ENCODE data around the gene MYO7A. TPM values are rescaled to one million over a fixed set of nuclear protein-coding genes. Genes with fewer than 3 reads are reported as not detected.
A peak's percentile ranks its signal among the peaks of the same experiment; 100 is the strongest.

MYO7A gene
- total and polyA plus RNA-seq, 2 experiments from 2014 or later: not detected

GRCh38 chr11:77135069-77135468, 7.0 kb downstream of the MYO7A start:
- Histone ChIP-seq H3K79me2 (ENCODE audit: insufficient read depth) (no peaks in the 10 kb centered on the region), H3K9ac (no peak overlapping the region), H4K20me1 (ENCODE audit: insufficient read depth) (no peaks in the 10 kb centered on the region), H2AFZ (no peak overlapping the region), H3K27me3 (replicated peaks; ENCODE audit: insufficient read depth) (no peaks in the 10 kb centered on the region), H3K4me1 (ENCODE audit: insufficient read depth) (peaks cover 5% of the 10 kb centered on the region), H3K4me2 (ENCODE audit: unreplicated experiment) (no peak overlapping the region), H3K27ac (no peak overlapping the region), H3K36me3 (ENCODE audit: low read depth) (no peaks in the 10 kb centered on the region), H3F3A (ENCODE audit: insufficient read depth) (no peaks in the 10 kb centered on the region), H3K9me2 (ENCODE audit: insufficient read depth) (no peaks in the 10 kb centered on the region), H3K4me3 (no peak overlapping the region), H3K9me3 (ENCODE audit: low read depth) (no peaks in the 10 kb centered on the region)
- in situ Hi-C loops (cut with MboI): no loop called here
- TF ChIP-seq EZH2 (IDR thresholded peaks at IDR 0.05; ENCODE audit: insufficient read depth, poor library complexity, severe bottlenecking) (no peak), EZH2phosphoT487 (IDR thresholded peaks at IDR 0.05; ENCODE audit: insufficient read depth, low read depth) (no peak)
- no peak for DNase-seq
- WGBS, 2 experiments (ENCODE audit: low coverage in 1 of 2, low lambda C conversion rate in 2 of 2, missing lambda C conversion rate in 2 of 2): 10 to 13% methylated on average over 2 of the region's 2 CpGs

- H3K27ac ChIP-seq: no peak overlapping the region
- peak; percentile 74 for DNase-seq
- no peak overlapping the region for H3K4me2 ChIP-seq (ENCODE audit: unreplicated experiment)
- H3K9me2 ChIP-seq (ENCODE audit: insufficient read depth): no peaks in the 10 kb centered on the region
- 0 out of 2 replicates have a peak, but pooled peaks cover 3% of the 10 kb centered on the region for H3F3A ChIP-seq (ENCODE audit: insufficient read depth)
- no peak overlapping the region for H2AFZ ChIP-seq
- H3K4me1 ChIP-seq (ENCODE audit: insufficient read depth): peaks cover 7% of the 10 kb centered on the region
- H4K20me1 ChIP-seq (ENCODE audit: insufficient read depth): no peaks in the 10 kb centered on the region
- H3K79me2 ChIP-seq (ENCODE audit: insufficient read depth): no peaks in the 10 kb centered on the region
- TF ChIP-seq EZH2 (IDR thresholded peaks at IDR 0.05; ENCODE audit: insufficient read depth, poor library complexity, severe bottlenecking) (no peak), EZH2phosphoT487 (IDR thresholded peaks at IDR 0.05; ENCODE audit: insufficient read depth, low read depth) (no peak)
- no peaks in the 10 kb centered on the region for H3K27me3 ChIP-seq (replicated peaks; ENCODE audit: insufficient read depth)
- WGBS, 2 experiments (ENCODE audit: low coverage in 1 of 2, low lambda C conversion rate in 2 of 2, missing lambda C conversion rate in 2 of 2): 38 to 42% methylated on average over 8 of the region's 8 CpGs
- H3K4me3 ChIP-seq: no peak overlapping the region
- H3K9ac ChIP-seq: no peak overlapping the region
- H3K9me3 ChIP-seq (ENCODE audit: low read depth): no peaks in the 10 kb centered on the region
- no peaks in the 10 kb centered on the region for H3K36me3 ChIP-seq (ENCODE audit: low read depth)
- in situ Hi-C loops (cut with MboI): no loop called here
These were observed 8.0 kb downstream of the MYO7A start for GRCh38 chr11:77136074-77136473.

- H2AFZ ChIP-seq: no peak overlapping the region
- no peak overlapping the region for H3K27ac ChIP-seq
- no peak overlapping the region for H3K9ac ChIP-seq
- H3K27me3 ChIP-seq (replicated peaks; ENCODE audit: insufficient read depth): no peaks in the 10 kb centered on the region
- no peaks in the 10 kb centered on the region for H3K36me3 ChIP-seq (ENCODE audit: low read depth)
- DNase-seq: no peak
- no peaks in the 10 kb centered on the region for H3K9me2 ChIP-seq (ENCODE audit: insufficient read depth)
- WGBS, 2 experiments (ENCODE audit: low coverage in 1 of 2, low lambda C conversion rate in 2 of 2, missing lambda C conversion rate in 2 of 2): 77 to 79% methylated on average over 11 to 12 of the region's 12 CpGs
- no peak overlapping the region for H3K4me2 ChIP-seq (ENCODE audit: unreplicated experiment)
- peaks cover 7% of the 10 kb centered on the region for H3K4me1 ChIP-seq (ENCODE audit: insufficient read depth)
- in situ Hi-C loops (cut with MboI): no loop called here
- H4K20me1 ChIP-seq (ENCODE audit: insufficient read depth): no peaks in the 10 kb centered on the region
- TF ChIP-seq EZH2phosphoT487 (IDR thresholded peaks at IDR 0.05; ENCODE audit: insufficient read depth, low read depth): no peak
- TF ChIP-seq EZH2 (IDR thresholded peaks at IDR 0.05; ENCODE audit: insufficient read depth, poor library complexity, severe bottlenecking): no peak
- H3K4me3 ChIP-seq: no peak overlapping the region
- H3F3A ChIP-seq (ENCODE audit: insufficient read depth): 0 out of 2 replicates have a peak, but pooled peaks cover 5% of the 10 kb centered on the region
- H3K9me3 ChIP-seq (ENCODE audit: low read depth): no peaks in the 10 kb centered on the region
- no peaks in the 10 kb centered on the region for H3K79me2 ChIP-seq (ENCODE audit: insufficient read depth)
These were observed 8.9 kb downstream of the MYO7A start for GRCh38 chr11:77136784-77137420.

- 78 to 82% methylated on average over 10 to 11 of the region's 11 CpGs for WGBS, 2 experiments (ENCODE audit: low coverage in 1 of 2, low lambda C conversion rate in 2 of 2, missing lambda C conversion rate in 2 of 2)
- Histone ChIP-seq H3K27me3 (replicated peaks; ENCODE audit: insufficient read depth) (no peaks in the 10 kb centered on the region), H3K9me3 (ENCODE audit: low read depth) (no peaks in the 10 kb centered on the region), H3F3A (ENCODE audit: insufficient read depth) (0 out of 2 replicates have a peak, but pooled peaks cover 5% of the 10 kb centered on the region), H3K4me2 (ENCODE audit: unreplicated experiment) (no peak overlapping the region), H4K20me1 (ENCODE audit: insufficient read depth) (no peaks in the 10 kb centered on the region), H3K4me1 (ENCODE audit: insufficient read depth) (peaks cover 7% of the 10 kb centered on the region), H2AFZ (no peak overlapping the region), H3K79me2 (ENCODE audit: insufficient read depth) (no peaks in the 10 kb centered on the region), H3K9me2 (ENCODE audit: insufficient read depth) (no peaks in the 10 kb centered on the region), H3K36me3 (ENCODE audit: low read depth) (no peaks in the 10 kb centered on the region), H3K4me3 (no peak overlapping the region), H3K9ac (no peak overlapping the region), H3K27ac (no peak overlapping the region)
- in situ Hi-C loops (cut with MboI): no loop called here
- DNase-seq: no peak
- no peak for TF ChIP-seq EZH2phosphoT487 (IDR thresholded peaks at IDR 0.05; ENCODE audit: insufficient read depth, low read depth)
- no peak for TF ChIP-seq EZH2 (IDR thresholded peaks at IDR 0.05; ENCODE audit: insufficient read depth, poor library complexity, severe bottlenecking)
These were observed 9.4 kb downstream of the MYO7A start for GRCh38 chr11:77137421-77137820.
